Keratinocyte (primary cell): Measurements from ENCODE around the gene TCFL5. TPM values are rescaled to one million over a fixed set of nuclear protein-coding genes. Genes with fewer than 3 reads are reported as not detected.
"Not testable (repeated sequence)": the region's sequence is repeated elsewhere in the genome, so short reads cannot be mapped to it uniquely, and the experiment has no call there.

Source experiments
- DNase-seq: peaks from one replicate; pipeline ENCODE4 v3.0.0-alpha.2; 2011; ENCODE audit warnings: low read depth, missing footprints, low spot score
- FAIRE-seq: peaks from 2 replicates; lab custom pipeline; 2011; peaks lifted over from hg19 to GRCh38; lab: Jason Lieb, UNC
- H2AFZ ChIP-seq: 2 replicates; pipeline ENCODE4 v1.6.0; 2012; ENCODE audit warnings: low read length, control low read depth, inconsistent platforms; ENCODE audit not compliant: control insufficient read depth
- H3K27ac ChIP-seq: 2 replicates; pipeline ENCODE4 v1.5.1; 2011; ENCODE audit warnings: low read length; ENCODE audit not compliant: control insufficient read depth, insufficient read depth
- H3K27me3 ChIP-seq: 3 replicates; pipeline ENCODE4 v1.6.0; 2011; ENCODE audit warnings: low read length; ENCODE audit not compliant: control insufficient read depth, insufficient read depth; ENCODE audit errors: extremely low read depth
- H3K36me3 ChIP-seq, 2 experiments: 2 replicates in 1 of 2; 3 replicates in 1 of 2; pipeline ENCODE4 v1.5.1; 2011; ENCODE audit warnings: low read length in 2 of 2, mild to moderate bottlenecking in 1 of 2; ENCODE audit not compliant: control insufficient read depth in 2 of 2, insufficient read depth in 2 of 2; ENCODE audit errors: extremely low read depth in 1 of 2
- H3K4me1 ChIP-seq: 3 replicates; pipeline ENCODE4 v1.5.1; 2011; ENCODE audit warnings: low read length; ENCODE audit not compliant: control insufficient read depth, insufficient read depth; ENCODE audit errors: extremely low read depth
- H3K4me2 ChIP-seq: 3 replicates; pipeline ENCODE4 v1.6.0; 2011; ENCODE audit warnings: low read depth, low read length; ENCODE audit not compliant: control insufficient read depth, insufficient read depth; ENCODE audit errors: extremely low read depth
- H3K4me3 ChIP-seq, 3 experiments: fragments of 200-600 bp in 1 of 3; sonication (generic) in 1 of 3; 2 replicates in 2 of 3; 3 replicates in 1 of 3; pipeline ENCODE4 v1.5.1; 2011 to 2016; ENCODE audit warnings: low read length in 3 of 3, mild to moderate bottlenecking in 3 of 3, control low read depth in 2 of 3, inconsistent platforms in 1 of 3, low read depth in 1 of 3, mixed read lengths in 1 of 3, mixed run types in 1 of 3, moderate library complexity in 1 of 3; ENCODE audit not compliant: control insufficient read depth in 2 of 3, insufficient read depth in 2 of 3; ENCODE audit errors: extremely low read depth in 1 of 3
- H3K79me2 ChIP-seq: 2 replicates; pipeline ENCODE4 v1.6.0; 2012; ENCODE audit warnings: low read length; ENCODE audit not compliant: control insufficient read depth, insufficient read depth
- H3K9ac ChIP-seq: 3 replicates; pipeline ENCODE4 v1.6.0; 2011; ENCODE audit warnings: low read length; ENCODE audit not compliant: control insufficient read depth, insufficient read depth; ENCODE audit errors: extremely low read depth
- H3K9me1 ChIP-seq: 3 replicates; pipeline ENCODE4 v1.6.0; 2011; ENCODE audit warnings: low read length; ENCODE audit not compliant: control insufficient read depth, insufficient read depth; ENCODE audit errors: extremely low read depth
- H3K9me3 ChIP-seq: 2 replicates; pipeline ENCODE4 v1.5.1; 2012; ENCODE audit warnings: low read depth, low read length; ENCODE audit not compliant: control insufficient read depth
- H4K20me1 ChIP-seq: 3 replicates; pipeline ENCODE4 v1.6.0; 2011; ENCODE audit warnings: low read length; ENCODE audit not compliant: control insufficient read depth, insufficient read depth; ENCODE audit errors: extremely low read depth
- CTCF ChIP-seq, 3 experiments: IDR thresholded peaks in 1 of 3; conservative IDR thresholded peaks in 1 of 3; optimal IDR thresholded peaks in 1 of 3; 2 replicates in 2 of 3; 3 replicates in 1 of 3; pipeline versions ENCODE3 to v1.5.1; 2011; ENCODE audit warnings: low read length in 3 of 3, mild to moderate bottlenecking in 3 of 3, moderate library complexity in 2 of 3, control low read depth in 1 of 3, inconsistent platforms in 1 of 3; ENCODE audit not compliant: insufficient read depth in 2 of 3; ENCODE audit errors: extremely low read depth in 1 of 3
- EZH2 ChIP-seq: IDR thresholded peaks from one replicate; pipeline ENCODE4 v1.6.1; 2012; ENCODE audit warnings: inconsistent platforms, mild to moderate bottlenecking, low read length, moderate library complexity
- dilution Hi-C: fragments of 300-500 bp; cut with MboI; formaldehyde crosslinking; loops from one replicate; pipeline ENCODE4 v1.7.0; 2020; ENCODE audit warnings: low sequenced_read_pairs; ENCODE audit not compliant: extremely low pct_ligation_motif_present
- polyA plus RNA-seq, 5 experiments: library from polyadenylated mRNA; depleted of rRNA in 3 of 5; stranded (reverse) in 3 of 5; stranded (forward) in 1 of 5; unstranded in 1 of 5; fragments of >200 nt; gene quantifications; 1 replicate in 1 of 5; 2 replicates in 3 of 5; 3 replicates in 1 of 5; pipeline versions ENCODE4 v1.2.1 to v1.2.3, GENCODE V29; 2011 to 2012; ENCODE audit warnings: missing spikeins in 2 of 5, low read depth in 1 of 5, low replicate concordance in 1 of 5

The TCFL5 gene
- polyA plus RNA-seq, 1 donor (not counting 4 experiments of a cell fraction or from before 2014, with no cell fraction given): 14.6 TPM

DNA sequence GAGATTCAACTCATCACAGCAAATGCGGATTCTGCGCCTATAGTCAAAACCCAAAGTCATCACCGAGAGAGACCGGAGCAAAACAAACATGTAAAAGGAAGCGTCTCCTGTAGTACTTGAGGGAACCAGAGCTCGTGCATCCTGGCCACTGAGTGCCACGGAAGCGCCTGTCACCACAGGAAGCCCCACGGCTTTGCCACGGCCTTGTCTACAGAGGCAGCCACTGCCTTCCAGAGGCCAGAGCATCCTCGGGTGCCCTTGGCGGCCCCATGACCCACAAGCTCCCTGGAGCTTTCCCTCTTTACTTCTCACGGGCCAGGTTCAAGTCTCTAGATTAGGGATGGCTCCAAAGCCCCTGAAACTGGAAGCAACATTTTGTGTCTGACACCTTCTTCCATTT is 7.5 kb downstream of the TCFL5 start:
- Histone ChIP-seq H3K9ac (no peak overlapping the region), H3K27ac (no peak overlapping the region), H3K36me3 (peaks cover 17 to 22% of the 10 kb centered on the region in 2 experiments), H3K79me2 (peaks cover 28% of the 10 kb centered on the region), H3K4me3 (no peak overlapping the region), H3K4me1 (peaks cover 16% of the 10 kb centered on the region), H3K9me1 (no peaks in the 10 kb centered on the region), H3K9me3 (no peaks in the 10 kb centered on the region), H2AFZ (no peak overlapping the region), H3K27me3 (no peaks in the 10 kb centered on the region), H4K20me1 (peaks cover 3% of the 10 kb centered on the region), H3K4me2 (no peak overlapping the region)
- no peak for FAIRE-seq
- TF ChIP-seq CTCF (optimal IDR thresholded peaks at IDR 0.05 in 1 of 3, IDR thresholded peaks at IDR 0.05 in 1 of 3, conservative IDR thresholded peaks at IDR 0.05 in 1 of 3; ENCODE audit: extremely low read depth in 1 of 3, insufficient read depth in 2 of 3, low read length in 3 of 3) (no peak), EZH2 (no peak)
- dilution Hi-C loops: no loop called here
- DNase-seq: no peak

DNA sequence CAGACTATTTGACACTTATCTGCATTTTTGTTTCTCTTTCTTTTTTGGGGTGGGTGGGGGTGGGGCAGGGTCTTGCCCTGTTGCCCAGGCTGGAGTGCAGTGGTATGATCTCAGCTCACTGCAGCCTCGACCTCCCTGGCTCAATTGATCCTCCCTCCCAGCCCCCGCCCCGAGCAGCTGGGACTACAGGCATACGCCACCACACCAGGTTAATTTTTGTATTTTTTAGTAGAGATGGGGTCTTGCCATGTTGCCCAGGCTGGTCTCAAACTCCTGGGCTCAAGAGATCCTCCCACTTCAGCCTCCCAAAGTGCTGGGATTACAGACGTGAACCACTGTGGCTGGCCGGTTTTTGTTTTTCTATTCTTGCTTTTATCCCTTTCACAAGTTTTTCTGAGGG is 8.3 kb downstream of the TCFL5 start:
- H3K4me3 ChIP-seq, H3K9ac ChIP-seq, H3K27ac ChIP-seq, H3K9me3 ChIP-seq, H3K9me1 ChIP-seq, H2AFZ ChIP-seq, H3K27me3 ChIP-seq, DNase-seq, FAIRE-seq, H3K4me2 ChIP-seq, H4K20me1 ChIP-seq, dilution Hi-C loops: not testable (repeated sequence)
- peaks cover 19 to 21% of the 10 kb centered on the region in 2 experiments for H3K36me3 ChIP-seq
- H3K4me1 ChIP-seq: peaks cover 14% of the 10 kb centered on the region
- H3K79me2 ChIP-seq: peaks cover 21% of the 10 kb centered on the region

DNA sequence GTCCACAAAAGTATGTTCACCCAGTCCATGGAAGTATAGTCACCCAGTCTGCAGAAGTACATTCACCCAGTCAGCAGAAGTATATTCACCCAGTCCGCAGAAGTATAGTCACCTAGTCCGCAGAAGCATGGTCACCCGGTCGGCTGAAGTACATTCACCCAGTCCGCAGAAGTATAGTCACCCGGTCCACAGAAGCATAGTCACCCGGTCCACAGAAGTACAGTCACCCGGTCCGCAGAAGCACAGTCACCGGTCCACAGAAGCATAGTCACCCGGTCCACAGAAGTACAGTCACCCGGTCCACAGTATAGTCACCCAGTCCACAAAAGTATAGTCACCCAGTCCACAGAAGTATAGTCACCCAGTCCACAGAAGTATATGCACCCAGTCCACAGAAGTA is 8.8 kb downstream of the TCFL5 start:
- H3K79me2 ChIP-seq: peaks cover 19% of the 10 kb centered on the region
- H3K4me2 ChIP-seq: no peak overlapping the region
- H4K20me1 ChIP-seq: peaks cover 3% of the 10 kb centered on the region
- FAIRE-seq (no peak), DNase-seq (no peak)
- H3K9me1 ChIP-seq: no peaks in the 10 kb centered on the region
- no peak overlapping the region for H3K4me3 ChIP-seq
- no peaks in the 10 kb centered on the region for H3K9me3 ChIP-seq
- no peak overlapping the region for H3K27ac ChIP-seq
- dilution Hi-C loops: no loop called here
- no peaks in the 10 kb centered on the region for H3K27me3 ChIP-seq
- no peak overlapping the region for H2AFZ ChIP-seq
- TF ChIP-seq EZH2 (no peak), CTCF (optimal IDR thresholded peaks at IDR 0.05 in 1 of 3, IDR thresholded peaks at IDR 0.05 in 1 of 3, conservative IDR thresholded peaks at IDR 0.05 in 1 of 3; ENCODE audit: extremely low read depth in 1 of 3, insufficient read depth in 2 of 3, low read length in 3 of 3) (no peak)
- peaks cover 21 to 26% of the 10 kb centered on the region in 2 experiments for H3K36me3 ChIP-seq
- peaks cover 14% of the 10 kb centered on the region for H3K4me1 ChIP-seq
- no peak overlapping the region for H3K9ac ChIP-seq
